Activated CD8-positive, alpha-beta memory T cell treated with anti-CD3 and anti-CD28 coated beads for 1 hour (primary cell): ENCODE measurements around the gene TRAK1.

Experiments used
- DNase-seq, 2 donors: peaks; one replicate each; pipeline ENCODE4 v3.0.0-alpha.2; 2020; ENCODE audit warnings: low read depth in 1 of 2; ENCODE audit errors: extremely low read depth in 1 of 2

TRAK1 gene

DNA sequence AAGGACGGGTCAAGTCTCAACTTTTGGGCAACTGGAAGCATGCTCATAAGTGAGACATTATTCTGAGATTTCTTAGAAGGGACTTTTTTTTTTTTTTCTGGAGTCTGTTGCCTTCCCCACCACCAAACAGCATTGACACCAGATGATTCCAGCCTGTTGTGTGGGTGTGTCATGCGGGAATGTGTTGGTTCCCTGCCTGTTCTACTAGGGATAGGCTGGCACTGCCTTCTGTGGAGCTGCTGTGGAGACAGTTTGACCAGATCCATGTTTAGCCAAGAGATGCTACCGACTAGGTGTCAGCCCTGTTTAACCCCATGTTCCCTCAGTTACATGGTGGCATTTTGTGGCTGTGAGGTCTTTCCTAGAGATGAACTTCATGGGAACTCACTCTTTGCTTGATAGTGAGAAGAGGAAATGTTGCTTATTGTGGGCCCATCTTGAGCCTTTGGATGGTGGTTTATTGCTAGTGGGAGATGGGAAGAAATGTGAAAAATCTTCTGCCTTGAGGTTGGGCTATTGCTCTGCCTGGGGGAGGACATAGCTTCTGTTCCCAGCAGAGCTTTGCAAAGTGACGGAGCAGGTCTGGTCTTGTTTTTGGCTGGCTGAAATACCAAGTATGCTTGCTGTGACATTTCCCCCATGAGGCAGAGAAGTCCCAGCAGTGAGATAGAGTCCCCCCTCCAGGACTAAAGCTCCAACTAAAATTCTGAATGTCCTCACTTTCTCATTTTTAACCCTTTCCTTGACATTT is 31.3 kb downstream of the TRAK1 start:
- no peak for DNase-seq

- DNase-seq: no peak
These were observed 31.9 kb downstream of the TRAK1 start for GRCh38 chr3:42123012-42123581.

DNA sequence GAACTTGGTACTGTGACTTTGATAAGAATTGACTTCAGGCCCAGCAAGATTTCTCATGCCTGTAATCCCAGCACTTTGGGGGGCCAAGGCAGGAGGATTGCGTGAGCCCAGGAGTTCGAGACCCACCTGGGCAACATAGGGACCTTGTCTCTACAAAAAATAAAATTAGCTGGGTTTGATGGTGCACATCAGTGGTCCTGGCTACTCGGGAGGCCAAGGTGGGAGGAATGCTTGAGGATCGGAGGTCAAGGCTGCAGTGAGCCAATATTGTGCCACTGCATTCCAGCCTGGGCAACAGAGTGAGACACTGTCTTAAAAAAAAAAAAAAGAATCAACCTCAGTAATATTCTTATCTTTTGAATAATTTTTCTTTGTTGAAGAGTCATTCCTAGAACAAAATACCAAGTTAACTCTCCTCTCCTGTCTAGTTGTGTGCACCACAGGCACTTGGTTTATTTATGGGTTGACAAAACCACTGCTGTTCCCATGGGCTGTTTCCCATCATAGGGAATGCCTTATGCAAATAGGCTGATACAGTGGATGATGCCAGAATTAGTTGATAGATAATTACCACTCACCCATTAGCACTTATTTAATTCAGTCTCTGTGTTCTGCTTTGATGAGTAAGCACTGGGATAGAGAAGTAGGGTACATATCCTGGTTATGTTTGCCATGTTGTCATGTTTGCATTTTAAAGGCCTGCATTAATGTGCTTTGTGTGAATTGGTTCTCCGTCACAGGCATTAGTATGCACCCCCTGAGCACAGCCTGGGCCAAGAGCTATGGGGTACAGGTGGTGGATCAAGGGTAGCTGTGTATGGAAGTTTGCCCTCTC is 32.9 kb downstream of the TRAK1 start:
- DNase-seq: no peak

- DNase-seq: no peak
These were observed 36.1 kb downstream of the TRAK1 start for GRCh38 chr3:42127226-42127625.

DNA sequence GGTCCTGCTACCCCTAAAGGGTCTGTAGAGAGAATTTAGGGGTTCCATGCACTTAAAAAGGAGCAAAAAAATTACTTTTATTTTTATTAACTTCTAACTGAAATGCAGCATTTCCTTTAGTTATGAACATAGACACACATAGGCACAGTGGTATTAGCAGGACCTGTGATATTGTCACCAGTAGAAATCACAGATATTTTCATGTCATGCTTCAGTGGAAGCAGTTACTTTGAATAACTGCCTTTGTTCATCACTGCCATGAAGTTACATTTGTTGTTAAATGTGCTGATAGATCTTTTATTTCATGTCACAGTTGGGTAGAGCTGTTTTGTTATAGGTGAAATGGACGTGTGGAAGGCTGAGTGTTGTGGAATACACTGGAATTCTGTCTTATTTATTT is 37.4 kb downstream of the TRAK1 start:
- DNase-seq: no peak

- no peak for DNase-seq
These were observed 38.1 kb downstream of the TRAK1 start for GRCh38 chr3:42129014-42129953.

DNA sequence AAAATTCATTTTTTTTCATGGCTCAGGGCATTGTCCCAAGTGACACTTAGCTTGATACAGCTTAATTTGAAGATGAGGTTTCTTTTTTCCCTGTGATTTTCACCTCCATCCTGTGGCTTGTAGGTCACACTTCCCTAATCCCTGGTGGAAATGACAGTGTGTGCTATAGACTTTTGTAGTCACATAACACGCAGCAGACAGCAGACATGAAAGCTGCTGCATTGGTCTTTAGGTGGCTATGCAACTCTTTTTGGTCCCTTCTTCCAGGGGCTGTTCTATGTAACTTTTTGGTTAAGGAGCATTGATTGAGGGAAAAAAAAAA is 38.8 kb downstream of the TRAK1 start:
- no peak for DNase-seq

DNA sequence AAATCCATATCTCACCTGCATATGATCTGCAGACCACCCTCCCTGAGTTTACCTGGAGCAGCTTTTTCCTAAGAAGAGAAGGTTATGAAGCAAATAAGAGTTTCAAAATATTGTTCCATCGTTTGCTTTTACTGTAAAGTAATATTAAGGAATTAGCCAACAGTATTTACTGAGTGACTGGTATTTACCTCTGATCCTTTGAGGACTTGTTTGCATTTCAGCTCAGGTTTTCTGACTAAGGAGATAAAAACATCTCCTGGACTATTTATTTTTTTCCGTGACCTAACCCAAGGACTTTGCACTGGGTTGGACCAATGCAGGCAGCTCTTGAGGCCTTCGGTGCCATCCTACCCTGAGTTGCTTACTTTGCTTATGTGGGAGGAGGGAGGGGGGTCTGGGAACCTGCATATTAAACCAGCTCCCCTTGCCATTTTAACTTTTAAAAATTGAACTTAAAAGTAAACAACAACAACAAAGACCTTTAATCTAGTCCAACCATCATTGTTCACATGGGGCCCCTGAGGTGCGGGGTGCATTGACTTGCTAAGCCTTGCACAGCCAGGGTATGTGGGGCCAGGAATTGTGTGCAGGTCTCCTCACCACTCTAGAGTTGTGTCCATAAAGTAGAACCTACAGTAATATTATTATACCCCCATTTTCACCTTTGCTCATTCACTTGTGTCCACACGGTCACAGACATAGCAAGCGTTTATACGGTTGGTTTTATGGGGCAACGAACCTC is 39.3 kb downstream of the TRAK1 start:
- DNase-seq: no peak

GRCh38 chr3:42133500-42134298 is 42.5 kb downstream of the TRAK1 start:
- no peak for DNase-seq

GRCh38 chr3:42134867-42135464 is 43.8 kb downstream of the TRAK1 start:
- no peak for DNase-seq

DNA sequence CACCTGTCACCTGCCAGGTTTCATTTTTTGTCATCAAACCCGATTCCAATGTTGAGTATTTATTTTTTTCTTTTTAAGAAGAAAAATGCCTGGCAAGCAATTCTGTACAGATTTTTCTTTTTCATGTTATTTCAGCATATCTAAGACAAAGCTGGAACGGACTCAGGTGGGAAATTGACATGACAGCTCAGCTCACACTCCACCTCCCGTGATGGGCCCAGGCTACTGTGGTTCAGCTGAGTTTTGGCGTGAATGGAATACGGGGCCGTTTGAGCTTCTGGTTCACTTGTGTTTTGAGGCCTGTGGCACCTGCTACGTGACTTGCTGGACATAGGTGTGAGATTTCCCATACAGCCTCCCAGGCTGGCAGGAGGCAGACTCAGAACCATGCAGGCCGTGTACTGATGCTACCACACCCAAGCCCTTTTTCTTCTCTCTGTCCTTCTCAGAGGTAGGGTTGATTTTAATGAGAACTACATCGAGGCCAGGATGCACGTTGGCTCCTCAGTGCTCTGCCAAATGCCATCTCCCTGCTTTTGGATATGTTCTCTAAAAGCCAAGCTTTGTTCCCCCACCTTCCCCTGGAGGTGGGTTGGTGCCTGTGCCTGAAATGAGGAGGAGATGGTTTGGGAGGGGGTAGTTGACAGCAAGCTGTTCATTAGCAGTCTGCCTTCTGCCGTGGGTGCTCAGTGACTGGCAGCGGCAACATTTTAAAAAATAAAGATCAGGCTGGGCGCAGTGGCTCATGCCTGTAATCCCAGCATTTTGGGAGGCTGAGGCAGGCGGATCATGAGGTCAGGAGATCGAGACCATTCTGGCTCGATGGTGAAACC is 48.7 kb downstream of the TRAK1 start:
- no peak for DNase-seq

- no peak for DNase-seq
These were observed 49.6 kb downstream of the TRAK1 start for GRCh38 chr3:42140665-42141203.

DNA sequence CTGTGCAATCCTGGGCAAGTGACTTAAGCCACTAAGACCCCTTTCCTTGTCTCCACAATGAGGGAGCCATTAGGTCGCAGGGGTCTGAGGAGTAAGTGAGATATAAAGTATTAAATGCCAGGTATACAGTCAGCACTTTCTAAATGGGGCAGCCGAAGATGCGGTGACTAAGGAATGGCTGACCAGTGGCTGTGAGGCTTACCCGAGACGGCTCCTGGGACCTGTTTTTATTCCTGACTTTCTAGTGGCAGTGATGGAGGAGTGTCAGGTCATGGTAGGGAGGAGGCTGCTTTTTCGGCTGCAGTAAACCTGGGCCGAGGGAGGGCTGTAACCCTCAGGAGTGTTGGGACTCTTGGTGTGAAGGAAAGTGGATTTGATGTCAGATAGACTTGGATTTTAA is 52.3 kb downstream of the TRAK1 start:
- DNase-seq: no peak

GRCh38 chr3:42144209-42144608 is 53.1 kb downstream of the TRAK1 start:
- DNase-seq: no peak

- no peak for DNase-seq
These were observed 57.1 kb downstream of the TRAK1 start for GRCh38 chr3:42148086-42148848.

GRCh38 chr3:42148982-42149432 is 57.9 kb downstream of the TRAK1 start:
- no peak for DNase-seq

GRCh38 chr3:42149532-42149931 is 58.4 kb downstream of the TRAK1 start:
- no peak for DNase-seq
